Activated CD8-positive, alpha-beta T cell treated with anti-CD3 and anti-CD28 coated beads for 36 hours (primary cell): Measurements from ENCODE around the gene MOGAT3. TPM values are rescaled to one million over a fixed set of nuclear protein-coding genes. Genes with fewer than 3 reads are reported as not detected.

Experiments
- ATAC-seq: fragments of 200-7000 bp; cut with Tn5 transposase; one replicate; pipeline ENCODE4 v1.10.0; 2021; ENCODE audit warnings: mild to moderate bottlenecking, moderate library complexity
- CTCF ChIA-PET: fragments of 350-600 bp; sonication (Branson Sonifier 250); formaldehyde crosslinking; loops from one replicate; lab custom pipeline; 2021; ENCODE audit warnings: antibody characterized with exemption; lab: Charles Lee
- POLR2A ChIA-PET: fragments of 350-600 bp; sonication (Branson Sonifier 250); formaldehyde crosslinking; loops from one replicate; lab custom pipeline; 2021; ENCODE audit warnings: antibody characterized with exemption; lab: Charles Lee
- DNase-seq: peaks from one replicate; pipeline ENCODE4 v3.0.0-alpha.2; 2020
- H3K27ac Mint-ChIP-seq: one replicate; pipeline ENCODE4 v1.8.0; 2021; ENCODE audit warnings: mild to moderate bottlenecking, mixed read lengths
- H3K27me3 Mint-ChIP-seq: one replicate; pipeline ENCODE4 v1.8.0; 2021; ENCODE audit warnings: mixed read lengths
- H3K36me3 Mint-ChIP-seq: one replicate; pipeline ENCODE4 v1.8.0; 2021; ENCODE audit warnings: low read depth, mixed read lengths
- H3K4me1 Mint-ChIP-seq: one replicate; pipeline ENCODE4 v1.8.0; 2021; ENCODE audit warnings: low read depth, mixed read lengths
- H3K4me3 Mint-ChIP-seq: one replicate; pipeline ENCODE4 v1.8.0; 2021; ENCODE audit warnings: mild to moderate bottlenecking, moderate library complexity, mixed read lengths
- H3K9me3 Mint-ChIP-seq: one replicate; pipeline ENCODE4 v1.8.0; 2021; ENCODE audit warnings: mixed read lengths
- intact Hi-C: fragments of 100-400 bp; cut with micrococcal nuclease; formaldehyde crosslinking; loops from one replicate; pipeline ENCODE4 v1.10.0; 2022
- total RNA-seq, 2 experiments: library from RNA; stranded (reverse); gene quantifications; one replicate each; pipeline ENCODE4 v1.2.3, GENCODE V29; 2021
- TF ChIP-seq, protein P1 (sequence below): fragments of 200-600 bp; IDR thresholded peaks from one replicate; pipeline ENCODE4 v1.8.0; 2022; ENCODE audit warnings: antibody characterized with exemption, mild to moderate bottlenecking

The MOGAT3 gene
- total RNA-seq, 2 experiments from 2014 or later = not detected

DNA sequence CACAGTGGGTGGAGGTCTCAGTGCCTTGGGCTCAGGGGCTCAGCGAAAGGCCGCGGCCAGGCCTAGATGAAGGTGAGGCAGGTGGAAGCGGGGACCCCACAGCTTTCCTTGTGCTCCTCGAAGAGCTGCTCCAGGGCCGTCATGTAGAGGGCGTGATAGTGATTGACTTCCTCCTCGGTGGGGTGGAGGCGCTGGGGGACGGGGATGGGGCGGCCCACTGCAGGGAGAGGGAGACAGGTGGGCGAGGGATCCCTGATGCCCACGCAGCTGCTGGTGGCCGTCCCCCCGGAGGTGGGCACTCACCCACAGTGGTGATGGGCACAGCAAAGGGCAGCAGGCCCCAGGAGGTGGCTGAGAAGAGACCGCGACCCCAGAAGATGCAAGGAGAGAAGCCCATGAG is 5.0 kb downstream of the MOGAT3 start:
- TF ChIP-seq, protein P1, sequence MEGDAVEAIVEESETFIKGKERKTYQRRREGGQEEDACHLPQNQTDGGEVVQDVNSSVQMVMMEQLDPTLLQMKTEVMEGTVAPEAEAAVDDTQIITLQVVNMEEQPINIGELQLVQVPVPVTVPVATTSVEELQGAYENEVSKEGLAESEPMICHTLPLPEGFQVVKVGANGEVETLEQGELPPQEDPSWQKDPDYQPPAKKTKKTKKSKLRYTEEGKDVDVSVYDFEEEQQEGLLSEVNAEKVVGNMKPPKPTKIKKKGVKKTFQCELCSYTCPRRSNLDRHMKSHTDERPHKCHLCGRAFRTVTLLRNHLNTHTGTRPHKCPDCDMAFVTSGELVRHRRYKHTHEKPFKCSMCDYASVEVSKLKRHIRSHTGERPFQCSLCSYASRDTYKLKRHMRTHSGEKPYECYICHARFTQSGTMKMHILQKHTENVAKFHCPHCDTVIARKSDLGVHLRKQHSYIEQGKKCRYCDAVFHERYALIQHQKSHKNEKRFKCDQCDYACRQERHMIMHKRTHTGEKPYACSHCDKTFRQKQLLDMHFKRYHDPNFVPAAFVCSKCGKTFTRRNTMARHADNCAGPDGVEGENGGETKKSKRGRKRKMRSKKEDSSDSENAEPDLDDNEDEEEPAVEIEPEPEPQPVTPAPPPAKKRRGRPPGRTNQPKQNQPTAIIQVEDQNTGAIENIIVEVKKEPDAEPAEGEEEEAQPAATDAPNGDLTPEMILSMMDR = no peak
- ATAC-seq = no peak
- intact Hi-C loops = no loop called here
- Mint-ChIP-seq H3K27me3 (peaks cover 14% of the 10 kb centered on the region), H3K27ac (no peak overlapping the region), H3K9me3 (no peaks in the 10 kb centered on the region), H3K36me3 (no peaks in the 10 kb centered on the region), H3K4me1 (peaks cover under 1% of the 10 kb centered on the region), H3K4me3 (no peak overlapping the region)
- POLR2A ChIA-PET = no interaction called here
- DNase-seq = no peak
- CTCF ChIA-PET = interaction anchor here (0.7 to 6.6 kb wide), 3 partner anchors 52 to 95 kb away, joined by 3 to 280 read pairs (median 5); no protein-coding TSS in a partner anchor

DNA sequence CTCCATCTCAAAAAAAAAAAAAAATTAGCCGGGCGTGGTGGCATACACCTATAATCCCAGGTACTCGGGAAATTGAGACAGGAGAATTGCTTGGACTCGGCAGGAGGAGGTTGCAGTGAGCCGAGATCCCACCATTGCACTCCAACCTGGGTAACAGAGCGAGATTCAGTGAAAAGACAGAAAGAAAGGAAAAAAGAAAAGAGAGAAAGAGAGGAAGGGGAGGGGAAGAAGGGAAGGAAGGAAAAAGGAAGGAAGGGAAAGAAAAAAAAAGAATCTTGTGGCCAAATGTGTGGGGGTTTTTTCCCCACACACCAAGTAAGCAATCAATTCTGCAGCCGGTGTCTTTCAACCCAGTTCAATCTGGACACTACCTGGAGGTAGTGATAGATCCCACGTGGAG is 11.7 kb downstream of the MOGAT3 start:
- Mint-ChIP-seq H3K36me3 (no peaks in the 10 kb centered on the region), H3K4me1 (no peaks in the 10 kb centered on the region), H3K9me3 (no peaks in the 10 kb centered on the region), H3K27ac (no peak overlapping the region), H3K27me3 (peaks cover 5% of the 10 kb centered on the region), H3K4me3 (no peak overlapping the region)
- TF ChIP-seq, protein P1 = no peak
- ChIA-PET POLR2A (no interaction called here), CTCF (interaction anchor here (6.6 kb wide), 1 partner anchor 46 kb away, joined by 280 read pairs; no protein-coding TSS in a partner anchor)
- intact Hi-C loops = no loop called here
- DNase-seq (no peak), ATAC-seq (no peak)

- TF ChIP-seq, protein P1 = no peak
- POLR2A ChIA-PET = interaction anchor here (0.7 kb wide), 1 partner anchor 1080 kb away, joined by 4 read pairs; no protein-coding TSS in a partner anchor
Measured at GRCh38 chr7:101186844-101187428, 13.9 kb downstream of the MOGAT3 start.

GRCh38 chr7:101186194-101186593 is 14.6 kb downstream of the MOGAT3 start:
- Mint-ChIP-seq H3K9me3 (no peaks in the 10 kb centered on the region), H3K27me3 (peaks cover 16% of the 10 kb centered on the region), H3K4me3 (no peak overlapping the region), H3K27ac (no peak overlapping the region), H3K36me3 (no peaks in the 10 kb centered on the region), H3K4me1 (peaks cover 2% of the 10 kb centered on the region)
- TF ChIP-seq, protein P1 = no peak
- POLR2A ChIA-PET = no interaction called here
- no peak for ATAC-seq
- CTCF ChIA-PET = interaction anchor here (3.0 kb wide), 1 partner anchor 42 kb away, joined by 23 read pairs; no protein-coding TSS in a partner anchor
- intact Hi-C loops = no loop called here
- DNase-seq = no peak

More at GRCh38 chr7:101186844-101187428, 13.9 kb downstream of the MOGAT3 start:
- Mint-ChIP-seq H3K36me3 (no peaks in the 10 kb centered on the region), H3K9me3 (no peaks in the 10 kb centered on the region), H3K27me3 (peaks cover 14% of the 10 kb centered on the region), H3K27ac (no peak overlapping the region), H3K4me1 (peaks cover 2% of the 10 kb centered on the region), H3K4me3 (no peak overlapping the region)
- CTCF ChIA-PET = interaction anchor here (1.0 to 3.0 kb wide), 2 partner anchors 43 to 44 kb away, joined by 3 to 23 read pairs; no protein-coding TSS in a partner anchor
- intact Hi-C loops = no loop called here
- DNase-seq (no peak), ATAC-seq (no peak)

- DNase-seq (no peak), ATAC-seq (no peak)
- Mint-ChIP-seq H3K4me3 (no peak overlapping the region), H3K27ac (no peak overlapping the region), H3K27me3 (peaks cover 22% of the 10 kb centered on the region), H3K4me1 (peaks cover 3% of the 10 kb centered on the region), H3K9me3 (no peaks in the 10 kb centered on the region), H3K36me3 (no peaks in the 10 kb centered on the region)
- POLR2A ChIA-PET = no interaction called here
- TF ChIP-seq, protein P1 = no peak
- CTCF ChIA-PET = interaction anchor here (1.3 to 1.4 kb wide), 2 partner anchors 58 to 97 kb away, joined by 3 to 5 read pairs; no protein-coding TSS in a partner anchor
- intact Hi-C loops = no loop called here
Measured at GRCh38 chr7:101185258-101185839, 15.5 kb downstream of the MOGAT3 start.
